ENCODE measurements around the gene MMD. TPM values are rescaled to one million over a fixed set of nuclear protein-coding genes. Genes with fewer than 3 reads are reported as not detected.

MMD gene
- polyA plus RNA-seq, 1 donor from 2014 or later, result 111 TPM

DNA sequence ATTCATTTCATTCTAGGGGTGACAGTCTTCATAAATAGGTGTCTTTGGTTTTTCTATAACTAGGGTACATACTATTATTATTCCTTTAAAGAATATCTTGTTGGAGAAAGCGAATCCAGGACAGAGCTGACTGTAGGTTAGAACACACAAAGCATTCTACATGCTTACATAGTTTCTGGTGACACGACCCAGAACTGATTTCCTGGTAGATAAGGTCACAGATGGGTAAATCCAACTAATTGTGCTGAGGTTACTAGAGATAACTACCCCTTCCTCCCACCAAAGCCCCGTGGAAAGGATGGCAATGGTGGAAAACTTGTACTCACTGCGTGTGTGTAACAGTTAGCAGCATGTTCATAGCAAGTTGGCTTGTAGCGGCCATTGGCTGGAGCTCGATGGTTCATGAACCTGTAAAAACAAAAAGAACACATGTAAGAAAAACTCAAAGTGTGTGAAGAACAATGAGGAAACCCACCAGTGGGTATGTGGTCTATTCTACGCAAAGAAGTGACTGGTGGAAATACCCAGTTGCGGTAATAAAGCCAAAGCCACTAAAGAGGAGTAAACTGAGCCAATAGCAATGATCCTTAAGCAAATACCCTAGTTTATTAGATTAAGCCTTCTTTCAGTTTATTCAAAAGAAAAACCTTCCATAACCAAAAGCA is 7.7 kb downstream of the MMD start:
- H3K9me2 ChIP-seq (ENCODE audit: insufficient read depth, low read length), result no peaks in the 10 kb centered on the region
- no peaks in the 10 kb centered on the region for H3F3A ChIP-seq (ENCODE audit: insufficient read depth, low read length, poor library complexity, severe bottlenecking)
- no peak overlapping the region for H3K4me3 ChIP-seq (ENCODE audit: low read length)
- no peak overlapping the region for H3K9ac ChIP-seq (ENCODE audit: low read length)
- no peaks in the 10 kb centered on the region for H4K20me1 ChIP-seq (ENCODE audit: insufficient read depth)
- TF ChIP-seq EZH2 (IDR thresholded peaks at IDR 0.05; ENCODE audit: borderline replicate concordance, insufficient read depth, low read length, poor library complexity, severe bottlenecking) (no peak), MXI1 (conservative IDR thresholded peaks at IDR 0.05; ENCODE audit: poor library complexity, severe bottlenecking) (no peak), POLR2AphosphoS5 (IDR thresholded peaks at IDR 0.05) (no peak), SMC3 (conservative IDR thresholded peaks at IDR 0.05; ENCODE audit: poor library complexity) (no peak), TAF1 (IDR thresholded peaks at IDR 0.05; ENCODE audit: low read depth) (no peak), RAD21 (conservative IDR thresholded peaks at IDR 0.05) (no peak), EP300 (conservative IDR thresholded peaks at IDR 0.05; ENCODE audit: poor library complexity, severe bottlenecking) (no peak)
- TF ChIP-seq, protein P1, sequence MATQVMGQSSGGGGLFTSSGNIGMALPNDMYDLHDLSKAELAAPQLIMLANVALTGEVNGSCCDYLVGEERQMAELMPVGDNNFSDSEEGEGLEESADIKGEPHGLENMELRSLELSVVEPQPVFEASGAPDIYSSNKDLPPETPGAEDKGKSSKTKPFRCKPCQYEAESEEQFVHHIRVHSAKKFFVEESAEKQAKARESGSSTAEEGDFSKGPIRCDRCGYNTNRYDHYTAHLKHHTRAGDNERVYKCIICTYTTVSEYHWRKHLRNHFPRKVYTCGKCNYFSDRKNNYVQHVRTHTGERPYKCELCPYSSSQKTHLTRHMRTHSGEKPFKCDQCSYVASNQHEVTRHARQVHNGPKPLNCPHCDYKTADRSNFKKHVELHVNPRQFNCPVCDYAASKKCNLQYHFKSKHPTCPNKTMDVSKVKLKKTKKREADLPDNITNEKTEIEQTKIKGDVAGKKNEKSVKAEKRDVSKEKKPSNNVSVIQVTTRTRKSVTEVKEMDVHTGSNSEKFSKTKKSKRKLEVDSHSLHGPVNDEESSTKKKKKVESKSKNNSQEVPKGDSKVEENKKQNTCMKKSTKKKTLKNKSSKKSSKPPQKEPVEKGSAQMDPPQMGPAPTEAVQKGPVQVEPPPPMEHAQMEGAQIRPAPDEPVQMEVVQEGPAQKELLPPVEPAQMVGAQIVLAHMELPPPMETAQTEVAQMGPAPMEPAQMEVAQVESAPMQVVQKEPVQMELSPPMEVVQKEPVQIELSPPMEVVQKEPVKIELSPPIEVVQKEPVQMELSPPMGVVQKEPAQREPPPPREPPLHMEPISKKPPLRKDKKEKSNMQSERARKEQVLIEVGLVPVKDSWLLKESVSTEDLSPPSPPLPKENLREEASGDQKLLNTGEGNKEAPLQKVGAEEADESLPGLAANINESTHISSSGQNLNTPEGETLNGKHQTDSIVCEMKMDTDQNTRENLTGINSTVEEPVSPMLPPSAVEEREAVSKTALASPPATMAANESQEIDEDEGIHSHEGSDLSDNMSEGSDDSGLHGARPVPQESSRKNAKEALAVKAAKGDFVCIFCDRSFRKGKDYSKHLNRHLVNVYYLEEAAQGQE (IDR thresholded peaks at IDR 0.05; ENCODE audit: borderline replicate concordance), result no peak
- TF ChIP-seq, protein P2, sequence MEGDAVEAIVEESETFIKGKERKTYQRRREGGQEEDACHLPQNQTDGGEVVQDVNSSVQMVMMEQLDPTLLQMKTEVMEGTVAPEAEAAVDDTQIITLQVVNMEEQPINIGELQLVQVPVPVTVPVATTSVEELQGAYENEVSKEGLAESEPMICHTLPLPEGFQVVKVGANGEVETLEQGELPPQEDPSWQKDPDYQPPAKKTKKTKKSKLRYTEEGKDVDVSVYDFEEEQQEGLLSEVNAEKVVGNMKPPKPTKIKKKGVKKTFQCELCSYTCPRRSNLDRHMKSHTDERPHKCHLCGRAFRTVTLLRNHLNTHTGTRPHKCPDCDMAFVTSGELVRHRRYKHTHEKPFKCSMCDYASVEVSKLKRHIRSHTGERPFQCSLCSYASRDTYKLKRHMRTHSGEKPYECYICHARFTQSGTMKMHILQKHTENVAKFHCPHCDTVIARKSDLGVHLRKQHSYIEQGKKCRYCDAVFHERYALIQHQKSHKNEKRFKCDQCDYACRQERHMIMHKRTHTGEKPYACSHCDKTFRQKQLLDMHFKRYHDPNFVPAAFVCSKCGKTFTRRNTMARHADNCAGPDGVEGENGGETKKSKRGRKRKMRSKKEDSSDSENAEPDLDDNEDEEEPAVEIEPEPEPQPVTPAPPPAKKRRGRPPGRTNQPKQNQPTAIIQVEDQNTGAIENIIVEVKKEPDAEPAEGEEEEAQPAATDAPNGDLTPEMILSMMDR (IDR thresholded peaks at IDR 0.05; ENCODE audit: poor library complexity, severe bottlenecking), result no peak
- no peak overlapping the region for H3K4me2 ChIP-seq (ENCODE audit: low read length)
- H3K36me3 ChIP-seq (ENCODE audit: insufficient read depth, low read length), result no peaks in the 10 kb centered on the region
- no peak overlapping the region for H2AFZ ChIP-seq (ENCODE audit: low read depth, low read length)
- H3K27ac ChIP-seq (ENCODE audit: low read length), result no peak overlapping the region
- H3K27me3 ChIP-seq (ENCODE audit: insufficient read depth, low read depth, low read length), result no peaks in the 10 kb centered on the region
- H3K9me3 ChIP-seq (ENCODE audit: low read length), result no peaks in the 10 kb centered on the region
- H3K79me2 ChIP-seq (replicated peaks; ENCODE audit: insufficient read depth, low read length), result peaks cover 17% of the 10 kb centered on the region

DNA sequence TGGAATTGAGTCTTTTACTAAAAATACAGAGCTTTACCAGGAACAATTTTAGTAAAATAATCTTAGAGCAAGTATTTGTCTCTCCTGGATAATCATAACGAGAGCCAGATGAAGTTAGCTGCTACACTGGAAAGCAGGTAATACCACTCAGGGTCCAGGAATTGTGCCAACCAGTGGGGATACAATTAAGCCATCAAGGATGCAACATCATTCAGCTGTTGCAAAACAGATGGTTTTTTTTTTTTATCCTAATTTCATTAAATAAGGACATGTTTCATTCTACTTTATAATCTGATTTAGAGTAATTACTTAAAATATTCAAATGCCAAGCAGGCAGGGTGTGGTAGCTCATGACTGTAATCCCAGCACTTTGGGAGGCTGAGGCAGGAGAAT is 10.2 kb downstream of the MMD start:
- H3K27ac ChIP-seq (ENCODE audit: low read length), result no peak overlapping the region
- no peaks in the 10 kb centered on the region for H3K27me3 ChIP-seq (ENCODE audit: insufficient read depth, low read depth, low read length)
- no peaks in the 10 kb centered on the region for H3F3A ChIP-seq (ENCODE audit: insufficient read depth, low read length, poor library complexity, severe bottlenecking)
- H2AFZ ChIP-seq (ENCODE audit: low read depth, low read length), result no peak overlapping the region
- H3K4me2 ChIP-seq (ENCODE audit: low read length), result no peak overlapping the region
- H4K20me1 ChIP-seq (ENCODE audit: insufficient read depth), result no peaks in the 10 kb centered on the region
- H3K4me3 ChIP-seq (ENCODE audit: low read length), result no peak overlapping the region
- H3K9me3 ChIP-seq (ENCODE audit: low read length), result no peaks in the 10 kb centered on the region
- H3K9me2 ChIP-seq (ENCODE audit: insufficient read depth, low read length), result no peaks in the 10 kb centered on the region
- H3K36me3 ChIP-seq (ENCODE audit: insufficient read depth, low read length), result peaks cover 9% of the 10 kb centered on the region
- no peak overlapping the region for H3K9ac ChIP-seq (ENCODE audit: low read length)
- peaks cover 8% of the 10 kb centered on the region for H3K79me2 ChIP-seq (replicated peaks; ENCODE audit: insufficient read depth, low read length)
- TF ChIP-seq EZH2 (IDR thresholded peaks at IDR 0.05; ENCODE audit: borderline replicate concordance, insufficient read depth, low read length, poor library complexity, severe bottlenecking) (no peak), MXI1 (conservative IDR thresholded peaks at IDR 0.05; ENCODE audit: poor library complexity, severe bottlenecking) (no peak), EP300 (conservative IDR thresholded peaks at IDR 0.05; ENCODE audit: poor library complexity, severe bottlenecking) (no peak), POLR2AphosphoS5 (IDR thresholded peaks at IDR 0.05) (no peak), SMC3 (conservative IDR thresholded peaks at IDR 0.05; ENCODE audit: poor library complexity) (no peak), TAF1 (IDR thresholded peaks at IDR 0.05; ENCODE audit: low read depth) (no peak), RAD21 (conservative IDR thresholded peaks at IDR 0.05) (no peak)
- TF ChIP-seq, protein P2 (IDR thresholded peaks at IDR 0.05; ENCODE audit: poor library complexity, severe bottlenecking), result no peak
- TF ChIP-seq, protein P1 (IDR thresholded peaks at IDR 0.05; ENCODE audit: borderline replicate concordance), result no peak
